Mammary epithelial cell (primary cell): ENCODE data around the gene C1orf56.

ENCODE experiments used
- EZH2 ChIP-seq: IDR thresholded peaks from 2 replicates; pipeline ENCODE4 v1.6.1; 2012; ENCODE audit warnings: low read length, inconsistent platforms, borderline replicate concordance
- TF ChIP-seq, protein P1 (sequence below), 2 donors: IDR thresholded peaks in 1 of 2; conservative IDR thresholded peaks in 1 of 2; 2 replicates each; pipeline ENCODE4 v1.5.1; 2011 to 2012; ENCODE audit warnings: inconsistent platforms in 2 of 2, low read length in 2 of 2, mild to moderate bottlenecking in 2 of 2, control low read depth in 1 of 2, low read depth in 1 of 2; ENCODE audit not compliant: insufficient read depth in 1 of 2; ENCODE audit errors: extremely low read depth in 1 of 2

DNA sequence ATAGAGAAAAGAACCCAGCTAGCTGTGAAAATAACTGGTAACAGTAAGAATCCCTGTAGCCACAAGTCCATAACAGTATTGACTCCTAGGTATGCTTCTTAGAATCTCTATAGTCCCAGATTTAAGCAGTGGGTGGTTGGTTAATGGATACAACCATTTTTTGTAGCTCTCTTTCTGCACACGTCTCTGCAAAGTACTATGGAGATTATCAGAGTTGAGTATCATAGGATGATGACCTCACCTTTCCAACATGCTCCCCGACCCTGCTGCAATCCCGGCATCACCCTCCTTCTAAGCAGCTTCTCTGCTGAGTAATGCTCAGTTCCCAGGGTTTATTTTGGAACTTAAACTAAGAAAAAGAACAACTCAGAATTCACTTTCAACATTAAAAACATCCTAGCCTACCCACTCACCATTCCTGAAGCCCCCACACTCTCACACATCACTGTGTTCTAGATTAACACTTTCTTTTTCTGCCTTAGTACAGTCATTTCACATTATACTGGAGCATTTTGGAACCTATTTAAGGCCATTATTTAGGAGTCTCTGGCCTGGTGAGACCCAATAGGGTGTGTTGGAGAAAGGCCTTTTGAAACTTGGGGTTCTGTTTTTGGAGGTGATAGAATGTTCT lies 15.3 kb downstream of the C1orf56 start:
- TF ChIP-seq, protein P1, sequence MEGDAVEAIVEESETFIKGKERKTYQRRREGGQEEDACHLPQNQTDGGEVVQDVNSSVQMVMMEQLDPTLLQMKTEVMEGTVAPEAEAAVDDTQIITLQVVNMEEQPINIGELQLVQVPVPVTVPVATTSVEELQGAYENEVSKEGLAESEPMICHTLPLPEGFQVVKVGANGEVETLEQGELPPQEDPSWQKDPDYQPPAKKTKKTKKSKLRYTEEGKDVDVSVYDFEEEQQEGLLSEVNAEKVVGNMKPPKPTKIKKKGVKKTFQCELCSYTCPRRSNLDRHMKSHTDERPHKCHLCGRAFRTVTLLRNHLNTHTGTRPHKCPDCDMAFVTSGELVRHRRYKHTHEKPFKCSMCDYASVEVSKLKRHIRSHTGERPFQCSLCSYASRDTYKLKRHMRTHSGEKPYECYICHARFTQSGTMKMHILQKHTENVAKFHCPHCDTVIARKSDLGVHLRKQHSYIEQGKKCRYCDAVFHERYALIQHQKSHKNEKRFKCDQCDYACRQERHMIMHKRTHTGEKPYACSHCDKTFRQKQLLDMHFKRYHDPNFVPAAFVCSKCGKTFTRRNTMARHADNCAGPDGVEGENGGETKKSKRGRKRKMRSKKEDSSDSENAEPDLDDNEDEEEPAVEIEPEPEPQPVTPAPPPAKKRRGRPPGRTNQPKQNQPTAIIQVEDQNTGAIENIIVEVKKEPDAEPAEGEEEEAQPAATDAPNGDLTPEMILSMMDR (conservative IDR thresholded peaks at IDR 0.05 in 1 of 2, IDR thresholded peaks at IDR 0.05 in 1 of 2; ENCODE audit: extremely low read depth in 1 of 2, insufficient read depth in 1 of 2, low read depth in 1 of 2, low read length in 2 of 2): no peak
- TF ChIP-seq EZH2: no peak
